Measurements from ENCODE around the gene ACKR3.
A peak's percentile ranks its signal among the peaks of the same experiment; 100 is the strongest.

Gene ACKR3

DNA sequence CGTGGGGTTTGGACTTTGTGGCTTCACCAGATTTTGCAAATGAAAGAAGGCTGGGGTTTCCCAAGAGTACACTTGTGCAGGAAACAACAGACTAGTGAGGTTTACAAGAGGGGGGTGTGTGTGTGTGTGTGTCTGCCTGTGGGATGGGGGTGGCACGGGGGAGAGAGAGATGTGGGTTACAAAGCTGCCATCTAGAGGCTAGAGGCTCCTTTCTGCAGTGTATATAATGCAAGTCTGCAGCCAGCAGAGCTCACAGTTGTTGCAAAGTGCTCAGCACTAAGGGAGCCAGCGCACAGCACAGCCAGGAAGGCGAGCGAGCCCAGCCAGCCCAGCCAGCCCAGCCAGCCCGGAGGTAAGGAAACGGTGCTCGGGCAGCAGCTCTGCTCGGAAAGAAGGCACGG is at the start of gene ACKR3:
TSS of gene ACKR3 (plus strand) at position 253 of the 401 bp plus-strand sequence. CDS start 10,641 bp downstream, outside the sequence.
- in situ Hi-C loops (cut with MboI; ENCODE audit: low pct_unique_long_range_greater_than_20kb, low sequenced_read_pairs, unreplicated experiment), result no loop called here
- TF ChIP-seq, protein P1, sequence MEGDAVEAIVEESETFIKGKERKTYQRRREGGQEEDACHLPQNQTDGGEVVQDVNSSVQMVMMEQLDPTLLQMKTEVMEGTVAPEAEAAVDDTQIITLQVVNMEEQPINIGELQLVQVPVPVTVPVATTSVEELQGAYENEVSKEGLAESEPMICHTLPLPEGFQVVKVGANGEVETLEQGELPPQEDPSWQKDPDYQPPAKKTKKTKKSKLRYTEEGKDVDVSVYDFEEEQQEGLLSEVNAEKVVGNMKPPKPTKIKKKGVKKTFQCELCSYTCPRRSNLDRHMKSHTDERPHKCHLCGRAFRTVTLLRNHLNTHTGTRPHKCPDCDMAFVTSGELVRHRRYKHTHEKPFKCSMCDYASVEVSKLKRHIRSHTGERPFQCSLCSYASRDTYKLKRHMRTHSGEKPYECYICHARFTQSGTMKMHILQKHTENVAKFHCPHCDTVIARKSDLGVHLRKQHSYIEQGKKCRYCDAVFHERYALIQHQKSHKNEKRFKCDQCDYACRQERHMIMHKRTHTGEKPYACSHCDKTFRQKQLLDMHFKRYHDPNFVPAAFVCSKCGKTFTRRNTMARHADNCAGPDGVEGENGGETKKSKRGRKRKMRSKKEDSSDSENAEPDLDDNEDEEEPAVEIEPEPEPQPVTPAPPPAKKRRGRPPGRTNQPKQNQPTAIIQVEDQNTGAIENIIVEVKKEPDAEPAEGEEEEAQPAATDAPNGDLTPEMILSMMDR (IDR thresholded peaks at IDR 0.05; ENCODE audit: extremely low read depth, insufficient read depth, missing control alignments), result peak; percentile 86
- DNase-seq (ENCODE audit: low spot score), result peak; percentile 87

DNA sequence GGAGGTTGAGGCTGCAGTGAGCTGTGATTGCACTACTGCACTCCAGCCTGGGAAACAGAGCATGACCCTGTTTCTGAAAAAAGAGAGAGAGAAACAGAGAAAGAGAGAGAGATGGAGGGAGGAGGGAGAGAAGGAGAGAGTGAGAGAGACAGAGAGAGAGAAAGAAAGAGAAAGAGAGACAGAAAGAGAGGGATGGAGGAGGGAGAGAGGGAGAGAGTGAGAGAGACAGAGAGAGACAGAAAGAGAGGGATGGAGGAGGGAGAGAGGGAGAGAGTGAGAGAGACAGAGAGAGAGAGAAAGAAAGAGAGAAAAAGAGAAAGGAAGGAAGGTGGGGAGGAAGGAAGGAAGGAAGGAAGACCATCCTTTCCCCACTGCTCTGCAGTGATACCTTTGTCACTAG is 48.1 kb upstream of the ACKR3 start:
- in situ Hi-C loops (cut with MboI; ENCODE audit: low pct_unique_long_range_greater_than_20kb, low sequenced_read_pairs, unreplicated experiment), result loop anchor here (25.0 kb wide), 1 partner anchor 541 kb away; no protein-coding TSS in a partner anchor
- no peak for DNase-seq (ENCODE audit: low spot score)
- TF ChIP-seq, protein P1 (IDR thresholded peaks at IDR 0.05; ENCODE audit: extremely low read depth, insufficient read depth, missing control alignments), result no peak

DNA sequence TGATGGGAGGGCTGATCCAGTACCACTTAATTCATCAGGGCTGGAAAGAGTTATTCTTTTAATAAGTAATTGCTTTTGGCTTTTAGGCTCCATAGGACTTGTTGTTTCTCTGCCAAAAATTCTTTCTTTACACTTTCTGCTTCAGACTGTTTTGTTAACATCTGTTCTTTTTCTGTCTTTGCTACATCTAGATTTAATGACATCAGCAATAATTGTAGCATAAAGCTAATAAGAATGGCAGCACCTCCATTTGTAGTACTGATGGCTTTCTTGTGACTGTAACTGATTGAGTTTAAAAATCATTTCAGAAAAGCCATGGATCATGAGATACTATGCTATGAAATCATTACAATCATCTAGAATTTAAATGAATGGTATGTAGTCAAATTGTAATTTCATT is 46.4 kb upstream of the ACKR3 start:
- TF ChIP-seq, protein P1 (IDR thresholded peaks at IDR 0.05; ENCODE audit: extremely low read depth, insufficient read depth, missing control alignments), result no peak
- no peak for DNase-seq (ENCODE audit: low spot score)
- in situ Hi-C loops (cut with MboI; ENCODE audit: low pct_unique_long_range_greater_than_20kb, low sequenced_read_pairs, unreplicated experiment), result loop anchor here (25.0 kb wide), 1 partner anchor 539 kb away; no protein-coding TSS in a partner anchor

DNA sequence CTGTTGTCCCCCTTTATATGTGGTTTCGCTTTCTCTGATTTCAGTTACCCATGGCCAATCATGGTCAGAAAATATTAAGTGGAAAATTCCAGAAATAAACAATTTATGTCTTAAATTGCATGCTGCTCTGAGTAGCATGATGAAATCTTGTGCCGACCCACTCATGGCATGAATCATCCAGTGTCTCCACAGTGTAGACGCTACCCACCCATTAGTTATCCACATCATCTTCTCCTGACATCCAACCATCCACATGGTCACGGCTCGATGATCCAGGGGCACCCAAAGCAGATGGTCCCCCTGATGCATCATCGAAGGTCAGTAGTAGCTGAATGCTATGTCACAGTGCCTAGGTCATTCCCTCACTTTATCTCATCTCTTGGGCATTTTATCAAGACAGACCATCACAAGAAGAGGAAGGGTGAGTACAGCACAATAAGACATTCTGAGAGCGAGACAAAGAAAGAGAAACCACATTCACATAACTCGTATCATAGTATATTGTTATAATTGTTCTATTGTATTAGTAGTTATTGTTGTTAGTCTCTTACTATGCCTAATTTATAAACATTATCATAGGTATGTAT is 44.1 kb upstream of the ACKR3 start:
- TF ChIP-seq, protein P1 (IDR thresholded peaks at IDR 0.05; ENCODE audit: extremely low read depth, insufficient read depth, missing control alignments), result no peak
- DNase-seq (ENCODE audit: low spot score), result no peak
- in situ Hi-C loops (cut with MboI; ENCODE audit: low pct_unique_long_range_greater_than_20kb, low sequenced_read_pairs, unreplicated experiment), result no loop called here

DNA sequence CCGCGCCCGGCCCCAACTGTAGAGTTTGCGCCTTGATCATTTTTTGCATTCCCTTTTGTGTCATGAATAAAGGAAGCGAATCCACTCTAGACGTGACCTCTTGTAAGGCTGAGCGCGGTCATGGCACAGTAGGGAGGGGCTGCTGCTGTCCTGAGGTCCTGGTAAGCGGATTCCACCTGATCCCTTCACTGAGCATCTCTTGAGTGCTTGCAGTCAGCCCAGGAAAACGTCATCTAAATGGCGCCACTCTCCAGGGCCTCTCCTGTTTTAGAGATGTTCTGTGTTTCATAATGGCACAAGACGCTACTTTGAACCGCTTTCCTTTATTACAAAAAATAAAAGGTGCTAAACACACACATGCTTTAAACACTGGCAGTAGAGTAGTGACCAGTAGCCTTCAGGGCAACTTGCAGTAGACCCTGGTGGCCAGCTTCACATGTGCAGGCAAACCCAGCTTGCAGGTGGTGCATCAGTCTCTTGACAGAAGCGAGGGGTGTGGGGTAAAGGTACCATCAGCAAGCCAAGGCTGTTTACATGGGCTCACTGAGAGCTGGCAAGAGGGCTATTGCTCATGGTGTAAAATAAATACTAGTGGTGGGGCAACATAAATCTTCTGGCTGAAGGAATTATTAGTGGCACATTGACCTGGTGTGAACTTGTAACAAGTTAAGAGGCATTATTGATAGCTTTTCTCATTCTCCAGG is 43.0 kb upstream of the ACKR3 start:
- no peak for DNase-seq (ENCODE audit: low spot score)
- TF ChIP-seq, protein P1 (IDR thresholded peaks at IDR 0.05; ENCODE audit: extremely low read depth, insufficient read depth, missing control alignments), result no peak
- in situ Hi-C loops (cut with MboI; ENCODE audit: low pct_unique_long_range_greater_than_20kb, low sequenced_read_pairs, unreplicated experiment), result no loop called here

DNA sequence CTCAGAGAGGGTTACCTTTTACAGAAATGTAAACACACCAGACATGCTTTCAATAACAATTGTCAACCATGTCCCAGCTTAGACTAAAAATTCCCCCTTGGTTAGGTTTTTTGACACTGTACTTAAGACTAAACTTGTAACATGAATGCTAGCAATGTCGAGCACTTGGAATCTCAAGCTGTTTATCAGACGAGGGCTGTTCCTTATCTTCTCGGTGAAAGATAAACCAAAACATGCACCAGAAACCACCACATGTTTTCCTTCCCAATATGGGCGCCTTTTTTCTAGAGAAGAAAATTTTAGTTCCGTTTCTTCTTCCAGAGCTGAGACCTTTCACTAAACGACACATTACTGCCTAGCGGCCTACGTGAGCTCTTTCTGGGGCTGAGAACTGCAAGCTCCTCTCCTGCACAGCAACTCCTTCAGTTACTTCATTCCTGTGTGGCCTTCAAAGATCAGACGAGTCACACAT is 42.4 kb upstream of the ACKR3 start:
- TF ChIP-seq, protein P1 (IDR thresholded peaks at IDR 0.05; ENCODE audit: extremely low read depth, insufficient read depth, missing control alignments), result no peak

More for the DNA sequence above, 42.4 kb upstream of the ACKR3 start:
- in situ Hi-C loops (cut with MboI; ENCODE audit: low pct_unique_long_range_greater_than_20kb, low sequenced_read_pairs, unreplicated experiment), result no loop called here
- no peak for DNase-seq (ENCODE audit: low spot score)

All from GM13977 (cell line).